ENCODE data around the gene LCP2. TPM values are rescaled to one million over a fixed set of nuclear protein-coding genes. Genes with fewer than 3 reads are reported as not detected.

The LCP2 gene
- total RNA-seq, 2 donors from 2014 or later = 3.9 to 6.5 TPM

- DNase-seq (ENCODE audit: low spot score) = no peak
- H3K27ac ChIP-seq = peak overlapping the region in 1 of 2 donors; percentile 1
- no peaks in the 10 kb centered on the region for H3K36me3 ChIP-seq
Measured at GRCh38 chr5:170269579-170269978, 28.0 kb downstream of the LCP2 start.

DNA sequence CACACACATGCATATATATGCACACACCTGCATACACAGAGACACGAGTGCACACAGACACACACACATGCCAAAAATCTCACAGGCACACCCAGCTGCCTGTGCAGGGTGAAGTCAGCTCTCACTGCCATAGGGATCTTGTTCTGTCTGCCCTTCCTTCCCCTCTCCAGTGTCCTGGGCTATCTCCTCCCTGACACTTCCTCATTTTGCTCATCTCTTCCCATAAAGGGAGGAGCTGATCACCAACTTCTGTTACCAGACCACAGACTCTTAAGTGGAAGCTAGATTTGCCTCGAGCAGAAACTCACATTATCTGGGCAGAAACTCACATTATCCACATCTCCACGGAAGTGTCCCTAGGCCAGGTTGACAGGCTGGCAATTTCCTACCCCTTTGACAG lies 28.7 kb downstream of the LCP2 start:
- H3K36me3 ChIP-seq = no peaks in the 10 kb centered on the region
- H3K27me3 ChIP-seq = no peaks in the 10 kb centered on the region
- H3K27ac ChIP-seq = peak overlapping the region in 1 of 2 donors; percentile 1
- H3K4me3 ChIP-seq = no peak overlapping the region
- no peak for DNase-seq (ENCODE audit: low spot score)
- H3K9me3 ChIP-seq = no peaks in the 10 kb centered on the region
- TF ChIP-seq CTCF (IDR thresholded peaks at IDR 0.05) = no peak
- peaks cover 0 to 20% of the 10 kb centered on the region in 2 donors for H3K4me1 ChIP-seq

More at GRCh38 chr5:170269579-170269978, 28.0 kb downstream of the LCP2 start:
- Histone ChIP-seq H3K4me3 (no peak overlapping the region), H3K9me3 (no peaks in the 10 kb centered on the region), H3K4me1 (peaks cover 0 to 20% of the 10 kb centered on the region in 2 donors), H3K27me3 (no peaks in the 10 kb centered on the region)
- no peak for TF ChIP-seq CTCF (IDR thresholded peaks at IDR 0.05)

DNA sequence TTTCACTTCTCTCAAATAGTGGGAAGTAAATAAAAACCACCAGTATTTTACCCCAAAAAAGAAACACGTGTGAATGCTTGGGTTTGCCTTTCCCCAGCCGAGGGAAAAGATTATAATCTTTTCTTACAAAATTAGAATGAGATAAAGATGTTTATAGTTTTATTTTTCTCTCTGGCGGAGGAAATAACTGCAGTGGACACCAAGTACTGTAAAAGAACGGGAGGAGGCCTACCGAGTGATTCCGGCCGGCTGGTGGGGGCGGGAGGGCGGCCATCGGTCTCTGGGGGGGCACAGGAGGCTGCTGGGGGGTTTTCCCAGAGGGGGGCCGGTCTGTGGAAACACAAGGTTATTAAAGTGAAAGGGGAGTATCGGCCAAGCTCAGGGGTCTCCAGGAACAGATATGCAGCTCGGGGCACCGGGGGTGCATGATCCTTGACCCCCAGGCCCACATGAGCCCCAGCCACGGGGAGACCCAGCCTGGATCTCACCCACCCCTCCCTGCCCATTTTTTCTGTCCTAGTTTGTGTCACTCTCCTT lies 29.4 kb downstream of the LCP2 start:
- Histone ChIP-seq H3K4me3 (no peak overlapping the region), H3K27me3 (no peaks in the 10 kb centered on the region), H3K36me3 (no peaks in the 10 kb centered on the region), H3K27ac (peak overlapping the region; percentile 21 to 45), H3K9me3 (no peaks in the 10 kb centered on the region), H3K4me1 (peaks cover 0 to 20% of the 10 kb centered on the region in 2 donors)
- TF ChIP-seq CTCF (IDR thresholded peaks at IDR 0.05) = no peak
- DNase-seq (ENCODE audit: low spot score) = no peak

DNA sequence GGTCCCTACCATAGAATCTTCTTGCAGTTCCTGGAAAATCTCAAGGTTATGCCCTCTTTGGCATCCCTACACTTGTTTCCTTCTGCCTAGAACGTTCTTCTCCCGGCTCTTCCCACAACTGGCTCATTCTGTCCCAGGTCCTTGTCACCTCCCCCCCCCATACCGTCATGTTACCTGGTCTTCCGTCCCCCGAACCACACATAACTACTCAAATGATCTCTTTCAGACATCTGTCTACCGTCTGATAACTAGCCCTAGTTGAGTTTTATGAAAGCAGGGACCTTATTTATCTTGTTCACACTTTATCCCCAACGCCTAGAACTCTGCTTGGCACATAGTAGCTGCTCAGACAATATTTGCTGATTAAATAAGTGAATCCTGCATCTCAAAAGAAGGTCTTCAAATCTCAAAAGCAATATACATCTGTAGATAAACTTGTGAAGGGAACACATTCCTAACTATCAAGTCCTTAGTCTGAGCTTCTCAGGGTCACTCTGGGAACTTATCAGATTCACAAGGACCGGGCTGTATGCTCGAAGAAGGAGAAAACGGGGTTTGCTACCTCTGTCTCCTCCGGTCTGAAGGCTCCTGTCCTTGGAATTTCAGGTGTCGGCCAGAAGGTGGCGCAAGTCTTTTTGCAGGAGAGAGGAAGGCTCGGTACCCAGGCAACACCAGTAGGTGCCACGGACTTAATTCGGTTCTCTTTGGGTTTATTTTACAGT lies 30.0 kb downstream of the LCP2 start:
- H3K4me1 ChIP-seq = peaks cover 0 to 20% of the 10 kb centered on the region in 2 donors
- peak overlapping the region in 1 of 2 donors; percentile 45 for H3K27ac ChIP-seq
- peak; percentile 68 to 90 for TF ChIP-seq CTCF (IDR thresholded peaks at IDR 0.05)
- no peak overlapping the region for H3K4me3 ChIP-seq
- H3K27me3 ChIP-seq = no peaks in the 10 kb centered on the region
- H3K9me3 ChIP-seq = no peaks in the 10 kb centered on the region
- DNase-seq (ENCODE audit: low spot score) = peak; percentile 82
- H3K36me3 ChIP-seq = no peaks in the 10 kb centered on the region

- TF ChIP-seq CTCF (IDR thresholded peaks at IDR 0.05) = no peak
- H3K27ac ChIP-seq = no peak overlapping the region
- no peaks in the 10 kb centered on the region for H3K36me3 ChIP-seq
- no peaks in the 10 kb centered on the region for H3K9me3 ChIP-seq
- no peaks in the 10 kb centered on the region for H3K27me3 ChIP-seq
- no peak for DNase-seq (ENCODE audit: low spot score)
- peaks cover 0 to 20% of the 10 kb centered on the region in 2 donors for H3K4me1 ChIP-seq
- no peak overlapping the region for H3K4me3 ChIP-seq
Measured at GRCh38 chr5:170266570-170267381, 30.8 kb downstream of the LCP2 start.
